ENCODE results near the gene CT47A7. TPM values are rescaled to one million over a fixed set of nuclear protein-coding genes. Genes with fewer than 3 reads are reported as not detected.
"Not testable (repeated sequence)": the region's sequence is repeated elsewhere in the genome, so short reads cannot be mapped to it uniquely, and the experiment has no call there.

The CT47A7 gene
- total RNA-seq (not detected), polyA plus RNA-seq (ENCODE audit: insufficient read depth in 1 of 8, insufficient read length in 8 of 8, low replicate concordance in 1 of 8) (not detected)
- long read RNA-seq, donor 1: 0 reads
- long read RNA-seq, donor 2: 0 reads
- long read RNA-seq, donor 3: 0 reads
- long read RNA-seq, donor 4: 0 reads
- long read RNA-seq, donor 5: 0 reads
- long read RNA-seq, donor 6: 0 reads
- long read RNA-seq, donor 7: 0 reads
- long read RNA-seq, donor 8: 0 reads
- long read RNA-seq, donor 9: 0 reads
- long read RNA-seq, donor 10: 0 reads
- long read RNA-seq, donor 11: 0 reads

DNA sequence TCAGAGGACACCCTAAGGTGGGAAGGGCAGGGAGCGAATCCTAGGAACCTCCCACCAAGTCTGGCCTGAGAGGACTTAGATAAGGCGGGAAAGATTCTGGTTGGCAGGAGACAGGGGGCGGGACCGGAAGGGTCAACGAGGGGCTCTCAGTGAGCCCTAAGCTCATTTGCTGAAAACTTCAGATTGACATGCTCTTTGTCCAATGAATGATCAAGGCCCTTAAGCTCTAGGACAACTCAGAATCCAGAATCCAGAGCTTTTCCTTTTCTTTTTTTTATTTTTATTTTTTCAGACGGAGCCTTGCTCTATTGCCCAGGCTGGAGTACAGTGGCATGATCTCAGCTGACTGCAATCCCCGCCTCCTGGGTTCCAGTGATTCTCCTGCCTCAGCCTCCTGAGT, at the start of gene CT47A7:
CT47A7 (minus strand) TSS at position 101 of the 400 bp plus-strand sequence. CDS start 255 bp downstream, outside the sequence.
- H3K9me3 ChIP-seq (replicated peaks; ENCODE audit: control insufficient read depth, low read depth, low read length); H3K27ac ChIP-seq (ENCODE audit: low read length); H3K36me3 ChIP-seq (ENCODE audit: control insufficient read depth, insufficient read depth, low read length); H3K4me3 ChIP-seq (ENCODE audit: low read length); H3K4me1 ChIP-seq (ENCODE audit: control insufficient read depth, insufficient read depth, low read length); DNase-seq; H3K27me3 ChIP-seq (ENCODE audit: control insufficient read depth, insufficient read depth, low read length): not testable (repeated sequence)
- WGBS (ENCODE audit: insufficient coverage): no CpG with 5 or more reads among the region's 7 CpGs

GRCh38 chrX:121000589-121000988, 44.2 kb upstream of the CT47A7 start:
- Histone ChIP-seq H3K36me3 (ENCODE audit: control insufficient read depth, insufficient read depth, low read length) (no peaks in the 10 kb centered on the region), H3K4me1 (ENCODE audit: control insufficient read depth, insufficient read depth, low read length) (no peaks in the 10 kb centered on the region), H3K9me3 (replicated peaks; ENCODE audit: control insufficient read depth, low read depth, low read length) (no peaks in the 10 kb centered on the region), H3K4me3 (ENCODE audit: low read length) (no peak overlapping the region), H3K27ac (ENCODE audit: low read length) (no peak overlapping the region), H3K27me3 (ENCODE audit: control insufficient read depth, insufficient read depth, low read length) (no peaks in the 10 kb centered on the region)
- WGBS (ENCODE audit: insufficient coverage): 60% methylated on average over 1 of the region's 4 CpGs
- DNase-seq: no peak

DNA sequence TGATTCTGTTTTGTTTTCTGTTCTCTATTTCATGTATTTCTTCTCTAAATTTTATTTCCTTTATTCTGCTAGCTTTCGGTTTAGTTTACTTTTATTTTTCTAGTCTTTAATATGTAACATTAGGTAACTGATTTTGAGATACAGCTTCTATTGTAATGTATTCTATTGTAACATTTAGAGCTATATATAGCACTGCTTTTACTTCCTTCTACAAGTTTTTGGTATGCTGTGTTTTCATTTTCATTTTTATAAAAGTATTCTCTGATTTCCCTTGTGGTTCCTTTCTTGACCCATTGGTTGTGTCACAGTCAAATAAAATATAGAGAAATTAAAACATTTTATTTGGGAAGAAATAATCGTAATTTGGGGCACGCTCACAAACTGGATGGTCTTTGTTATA, 43.0 kb upstream of the CT47A7 start:
- no peaks in the 10 kb centered on the region for H3K9me3 ChIP-seq (replicated peaks; ENCODE audit: control insufficient read depth, low read depth, low read length)
- no peak overlapping the region for H3K4me3 ChIP-seq (ENCODE audit: low read length)
- H3K27me3 ChIP-seq (ENCODE audit: control insufficient read depth, insufficient read depth, low read length): no peaks in the 10 kb centered on the region
- no peaks in the 10 kb centered on the region for H3K4me1 ChIP-seq (ENCODE audit: control insufficient read depth, insufficient read depth, low read length)
- H3K36me3 ChIP-seq (ENCODE audit: control insufficient read depth, insufficient read depth, low read length): no peaks in the 10 kb centered on the region
- no peak overlapping the region for H3K27ac ChIP-seq (ENCODE audit: low read length)
- no peak for DNase-seq
- WGBS (ENCODE audit: insufficient coverage): 83% methylated on average over 2 of the region's 3 CpGs

GRCh38 chrX:120985660-120986059, 29.3 kb upstream of the CT47A7 start, which contains the start of gene CT47A1:
TSS of gene CT47A1 (minus strand) at chrX:120985760. CDS start at chrX:120985529, 231 bp downstream.
- H3K36me3 ChIP-seq (ENCODE audit: control insufficient read depth, insufficient read depth, low read length); DNase-seq; H3K9me3 ChIP-seq (replicated peaks; ENCODE audit: control insufficient read depth, low read depth, low read length); H3K27me3 ChIP-seq (ENCODE audit: control insufficient read depth, insufficient read depth, low read length); H3K4me3 ChIP-seq (ENCODE audit: low read length); H3K27ac ChIP-seq (ENCODE audit: low read length); H3K4me1 ChIP-seq (ENCODE audit: control insufficient read depth, insufficient read depth, low read length): not testable (repeated sequence)
- WGBS (ENCODE audit: insufficient coverage): no CpG with 5 or more reads among the region's 8 CpGs

Other genes starting within 250 kb of the CT47A7 start
- not detected for gene CT47B1, start 80.7 kb downstream of the CT47A7 start, total RNA-seq
- gene CT47B1, start 80.7 kb downstream of the CT47A7 start, polyA plus RNA-seq (ENCODE audit: insufficient read depth in 1 of 8, insufficient read length in 8 of 8, low replicate concordance in 1 of 8): not detected
- gene CT47A11, start 19.4 kb downstream of the CT47A7 start, total RNA-seq: not detected
- gene CT47A11, start 19.4 kb downstream of the CT47A7 start, polyA plus RNA-seq (ENCODE audit: insufficient read depth in 1 of 8, insufficient read length in 8 of 8, low replicate concordance in 1 of 8): not detected
- not detected for gene CT47A10, start 14.6 kb downstream of the CT47A7 start, total RNA-seq
- not detected for gene CT47A10, start 14.6 kb downstream of the CT47A7 start, polyA plus RNA-seq (ENCODE audit: insufficient read depth in 1 of 8, insufficient read length in 8 of 8, low replicate concordance in 1 of 8)
- not detected for gene CT47A9, start 9.7 kb downstream of the CT47A7 start, total RNA-seq
- not detected for gene CT47A9, start 9.7 kb downstream of the CT47A7 start, polyA plus RNA-seq (ENCODE audit: insufficient read depth in 1 of 8, insufficient read length in 8 of 8, low replicate concordance in 1 of 8)
- gene CT47A8, start 4.9 kb downstream of the CT47A7 start, total RNA-seq: not detected
- not detected for gene CT47A8, start 4.9 kb downstream of the CT47A7 start, polyA plus RNA-seq (ENCODE audit: insufficient read depth in 1 of 8, insufficient read length in 8 of 8, low replicate concordance in 1 of 8)
- gene CT47A6, start 4.9 kb upstream of the CT47A7 start, total RNA-seq: not detected
- gene CT47A6, start 4.9 kb upstream of the CT47A7 start, polyA plus RNA-seq (ENCODE audit: insufficient read depth in 1 of 8, insufficient read length in 8 of 8, low replicate concordance in 1 of 8): not detected
- gene CT47A5, start 9.7 kb upstream of the CT47A7 start, total RNA-seq: not detected
- not detected for gene CT47A5, start 9.7 kb upstream of the CT47A7 start, polyA plus RNA-seq (ENCODE audit: insufficient read depth in 1 of 8, insufficient read length in 8 of 8, low replicate concordance in 1 of 8)
- gene CT47A4, start 14.6 kb upstream of the CT47A7 start, total RNA-seq: not detected
- not detected for gene CT47A4, start 14.6 kb upstream of the CT47A7 start, polyA plus RNA-seq (ENCODE audit: insufficient read depth in 1 of 8, insufficient read length in 8 of 8, low replicate concordance in 1 of 8)
- gene CT47A3, start 19.5 kb upstream of the CT47A7 start, total RNA-seq: not detected
- gene CT47A3, start 19.5 kb upstream of the CT47A7 start, polyA plus RNA-seq (ENCODE audit: insufficient read depth in 1 of 8, insufficient read length in 8 of 8, low replicate concordance in 1 of 8): not detected
- not detected for gene CT47A2, start 24.3 kb upstream of the CT47A7 start, total RNA-seq
- gene CT47A2, start 24.3 kb upstream of the CT47A7 start, polyA plus RNA-seq (ENCODE audit: insufficient read depth in 1 of 8, insufficient read length in 8 of 8, low replicate concordance in 1 of 8): not detected
- not detected for gene CT47A1, start 29.2 kb upstream of the CT47A7 start, total RNA-seq
- gene CT47A1, start 29.2 kb upstream of the CT47A7 start, polyA plus RNA-seq (ENCODE audit: insufficient read depth in 1 of 8, insufficient read length in 8 of 8, low replicate concordance in 1 of 8): not detected
- 1.4 TPM for gene GLUD2, start 91.0 kb upstream of the CT47A7 start, total RNA-seq
- 1 to 10 TPM; 1.7 to 4.0 (median 2.4) TPM for gene GLUD2, start 91.0 kb upstream of the CT47A7 start, polyA plus RNA-seq (ENCODE audit: insufficient read depth in 1 of 8, insufficient read length in 8 of 8, low replicate concordance in 1 of 8)